SK-N-SH (cell line): ENCODE results near the gene SUPT4H1. TPM values are rescaled to one million over a fixed set of nuclear protein-coding genes. Genes with fewer than 3 reads are reported as not detected.

ENCODE experiments used
- CTCF ChIA-PET: fragments of 300-600, 350-600 bp; formaldehyde crosslinking; extraction: SDS; loops from one replicate; lab custom pipeline; 2021; lab: Yijun Ruan, JAX
- POLR2A ChIA-PET: fragments of 350-600 bp; sonication (Branson Sonifier 250); formaldehyde crosslinking; extraction: SDS; loops from one replicate; lab custom pipeline; 2020; ENCODE audit warnings: antibody characterized with exemption, inconsistent platforms; lab: Yijun Ruan, JAX
- DNase-seq: peaks from one replicate; pipeline ENCODE4 v3.0.0; 2012
- H2AFZ ChIP-seq: fragments of 200-600 bp; sonication (generic); 2 replicates; pipeline ENCODE4 v1.8.1; 2016; ENCODE audit warnings: antibody characterized with exemption, mild to moderate bottlenecking, low read depth
- H3F3A ChIP-seq: fragments of 200-600 bp; sonication (generic); replicated peaks from 2 replicates; pipeline ENCODE3; 2016; ENCODE audit warnings: antibody characterized with exemption, mild to moderate bottlenecking; ENCODE audit not compliant: insufficient read depth
- H3K27ac ChIP-seq, 2 experiments: fragments of 200-500 bp in 1 of 2; fragments of 200-600 bp in 1 of 2; sonication (Bioruptor generic) in 1 of 2; sonication (generic), shearing (Covaris generic) in 1 of 2; 2 replicates each; pipeline versions ENCODE4 v1.5.1 to v1.6.1; 2014 to 2016; ENCODE audit warnings: low read depth in 2 of 2, inconsistent platforms in 1 of 2, low read length in 1 of 2, mild to moderate bottlenecking in 1 of 2, mixed read lengths in 1 of 2
- H3K27me3 ChIP-seq: fragments of 200-600 bp; sonication (generic), shearing (Covaris generic); 2 replicates; pipeline ENCODE4 v1.6.1; 2016; ENCODE audit warnings: mixed run types; ENCODE audit not compliant: insufficient read depth
- H3K36me3 ChIP-seq, 2 experiments: fragments of 200-500 bp in 1 of 2; fragments of 200-600 bp in 1 of 2; sonication (Bioruptor generic) in 1 of 2; sonication (generic) in 1 of 2; replicated peaks in 1 of 2; 2 replicates each; pipeline versions ENCODE3 to v1.5.1; 2014 to 2016; ENCODE audit warnings: low read length in 1 of 2, mild to moderate bottlenecking in 1 of 2; ENCODE audit not compliant: insufficient read depth in 2 of 2, control insufficient read depth in 1 of 2
- H3K4me1 ChIP-seq, 2 experiments: fragments of 200-500 bp in 1 of 2; fragments of 200-600 bp in 1 of 2; sonication (Bioruptor generic) in 1 of 2; sonication (generic), shearing (Covaris generic) in 1 of 2; 2 replicates each; pipeline versions ENCODE4 v1.5.1 to v1.6.1; 2014 to 2016; ENCODE audit warnings: low read depth in 1 of 2, low read length in 1 of 2, mixed run types in 1 of 2; ENCODE audit not compliant: insufficient read depth in 2 of 2, control insufficient read depth in 1 of 2
- H3K4me2 ChIP-seq: fragments of 200-600 bp; sonication (generic), shearing (Covaris generic); 2 replicates; pipeline ENCODE4 v1.6.1; 2017; ENCODE audit warnings: mixed run types
- H3K4me3 ChIP-seq, 2 experiments: fragments of 200-500 bp in 1 of 2; fragments of 200-600 bp in 1 of 2; sonication (Bioruptor generic) in 1 of 2; sonication (generic), shearing (Covaris generic) in 1 of 2; 2 replicates each; pipeline versions ENCODE4 v1.5.1 to v1.8.1; 2014 to 2016; ENCODE audit warnings: low read depth in 2 of 2, inconsistent platforms in 1 of 2, low read length in 1 of 2, mild to moderate bottlenecking in 1 of 2, mixed read lengths in 1 of 2, moderate library complexity in 1 of 2
- H3K79me2 ChIP-seq: fragments of 200-600 bp; sonication (generic); 2 replicates; pipeline ENCODE4 v1.8.1; 2017; ENCODE audit warnings: mild to moderate bottlenecking; ENCODE audit not compliant: insufficient read depth
- H3K9ac ChIP-seq: fragments of 200-600 bp; sonication (generic); 2 replicates; pipeline ENCODE4 v1.6.1; 2017; ENCODE audit warnings: mixed run types
- H3K9me2 ChIP-seq: fragments of 200-600 bp; sonication (generic); 2 replicates; pipeline ENCODE4 v1.6.1; 2017; ENCODE audit warnings: mixed run types
- H3K9me3 ChIP-seq: fragments of 200-600 bp; sonication (generic); 2 replicates; pipeline ENCODE4 v1.6.1; 2017; ENCODE audit warnings: mixed run types, mild to moderate bottlenecking, moderate library complexity
- H4K20me1 ChIP-seq: fragments of 200-600 bp; sonication (generic); 2 replicates; pipeline ENCODE4 v1.6.1; 2017; ENCODE audit warnings: mild to moderate bottlenecking, mixed run types; ENCODE audit not compliant: insufficient read depth
- ELF1 ChIP-seq: IDR thresholded peaks from 2 replicates; pipeline ENCODE4 v1.4.0; 2012
- EP300 ChIP-seq, 2 experiments: IDR thresholded peaks; 2 replicates each; pipeline versions ENCODE4 v1.4.0 to v1.6.1; 2012; ENCODE audit warnings: borderline replicate concordance in 1 of 2, low read depth in 1 of 2, low read length in 1 of 2
- GATA2 ChIP-seq: sonication (generic); formaldehyde crosslinking; IDR thresholded peaks from 2 replicates; pipeline ENCODE4 v1.5.0; 2020; ENCODE audit warnings: mild to moderate bottlenecking, missing genetic modification reagents
- IRF3 ChIP-seq: fragments of 150-350 bp; IDR thresholded peaks from 2 replicates; pipeline ENCODE4 v1.6.1; 2016; ENCODE audit warnings: mild to moderate bottlenecking, low read depth, low read length
- JUND ChIP-seq: IDR thresholded peaks from 2 replicates; pipeline ENCODE4 v1.4.0; 2012
- NFIC ChIP-seq: IDR thresholded peaks from 2 replicates; pipeline ENCODE4 v1.4.0; 2012; ENCODE audit warnings: borderline replicate concordance
- RAD21 ChIP-seq: IDR thresholded peaks from 2 replicates; pipeline ENCODE4 v1.6.1; 2012; ENCODE audit warnings: mild to moderate bottlenecking, low read length
- RCOR1 ChIP-seq: fragments of 150-350 bp; IDR thresholded peaks from 2 replicates; pipeline ENCODE4 v1.6.1; 2017; ENCODE audit warnings: antibody characterized with exemption, low read length
- RFX5 ChIP-seq: IDR thresholded peaks from 2 replicates; pipeline ENCODE4 v1.6.1; 2012; ENCODE audit warnings: mild to moderate bottlenecking, improper control_type of control experiment, low read length
- SIN3A ChIP-seq: IDR thresholded peaks from 2 replicates; pipeline ENCODE4 v1.6.1; 2012; ENCODE audit warnings: low read depth, mild to moderate bottlenecking, low read length, moderate library complexity, borderline replicate concordance
- TAF1 ChIP-seq: IDR thresholded peaks from 2 replicates; pipeline ENCODE4 v1.6.1; 2012; ENCODE audit warnings: low read depth, mild to moderate bottlenecking, low read length, moderate library complexity, borderline replicate concordance
- TCF12 ChIP-seq: IDR thresholded peaks from 2 replicates; pipeline ENCODE4 v1.4.0; 2012
- YY1 ChIP-seq: IDR thresholded peaks from 2 replicates; pipeline ENCODE4 v1.4.0; 2012; ENCODE audit warnings: low read depth, mild to moderate bottlenecking
- ZBTB33 ChIP-seq: IDR thresholded peaks from 2 replicates; pipeline ENCODE4 v1.4.0; 2012; ENCODE audit warnings: low read depth, borderline replicate concordance
- WGBS: methylation state at CpG from one replicate; pipeline ENCODE4 v1.1.6; 2017; ENCODE audit warnings: low lambda C conversion rate; 5-methylcytosine and 5-hydroxymethylcytosine counted together
- polyA plus RNA-seq, 3 experiments: library from polyadenylated mRNA; depleted of rRNA; stranded (reverse); fragments of >200 nt; gene quantifications; 2 replicates each; pipeline ENCODE4 v1.2.3, GENCODE V29; 2012

SUPT4H1 gene
- polyA plus RNA-seq, 1 of the 3 experiments (the other 2 are of a cell fraction): 165 TPM

GRCh38 chr17:58334256-58334655, 17.7 kb downstream of the SUPT4H1 start:
- Histone ChIP-seq H3K36me3 (no peaks in the 10 kb centered on the region), H2AFZ (no peak overlapping the region), H3K27me3 (no peaks in the 10 kb centered on the region), H3K9me3 (no peaks in the 10 kb centered on the region), H3K9ac (no peak overlapping the region), H3K9me2 (no peaks in the 10 kb centered on the region), H3K4me1 (peaks cover 0 to 35% of the 10 kb centered on the region in 2 experiments; a peak in 1 of 4 replicates), H3K4me2 (no peak overlapping the region), H3K79me2 (no peaks in the 10 kb centered on the region), H3F3A (no peaks in the 10 kb centered on the region), H4K20me1 (no peaks in the 10 kb centered on the region), H3K27ac (no peak overlapping the region), H3K4me3 (no peak overlapping the region)
- ChIA-PET CTCF (interaction anchor here (4.2 kb wide), 1 partner anchor 17 kb away, joined by 14 read pairs; no protein-coding TSS in a partner anchor), POLR2A (interaction anchor here (4.1 kb wide), 1 partner anchor 17 kb away, joined by 21 read pairs; the partner anchor contains the start of gene SUPT4H1)
- no peak for TF ChIP-seq NFIC
- no peak for TF ChIP-seq EP300 (IDR thresholded peaks at IDR 0.05; ENCODE audit: borderline replicate concordance in 1 of 2, low read depth in 1 of 2, low read length in 1 of 2)
- no peak for TF ChIP-seq ELF1
- TF ChIP-seq IRF3: no peak
- TF ChIP-seq RAD21: no peak
- TF ChIP-seq GATA2: no peak
- no peak for TF ChIP-seq SIN3A
- TF ChIP-seq TAF1: no peak
- no peak for TF ChIP-seq ZBTB33
- no peak for TF ChIP-seq RCOR1
- peak; percentile 15 for DNase-seq
- WGBS: 83% methylated on average over 5 of the region's 5 CpGs

- POLR2A ChIA-PET: interaction anchor here (4.1 kb wide), 1 partner anchor 18 kb away, joined by 21 read pairs; the partner anchor contains the start of gene SUPT4H1
- Histone ChIP-seq H3K27ac (no peak overlapping the region), H3K9ac (no peak overlapping the region), H4K20me1 (no peaks in the 10 kb centered on the region), H3K36me3 (no peaks in the 10 kb centered on the region), H3K4me2 (no peak overlapping the region), H3K4me1 (peaks cover 0 to 35% of the 10 kb centered on the region in 2 experiments; a peak in 1 of 4 replicates), H3K79me2 (no peaks in the 10 kb centered on the region), H3K27me3 (no peaks in the 10 kb centered on the region), H3K4me3 (no peak overlapping the region), H3K9me3 (no peaks in the 10 kb centered on the region), H3F3A (no peaks in the 10 kb centered on the region), H2AFZ (no peak overlapping the region), H3K9me2 (no peaks in the 10 kb centered on the region)
- 90% methylated on average over 3 of the region's 6 CpGs for WGBS
- CTCF ChIA-PET: interaction anchor here (1.1 to 4.2 kb wide), 2 partner anchors 16 to 84 kb away, joined by 3 to 14 read pairs; partner anchors contain the start of gene RNF43
- peak; percentile 9 for DNase-seq
- no peak for TF ChIP-seq ELF1
- no peak for TF ChIP-seq RFX5
- no peak for TF ChIP-seq GATA2
- TF ChIP-seq YY1: no peak
- TF ChIP-seq JUND: no peak
- no peak for TF ChIP-seq TCF12
- no peak for TF ChIP-seq NFIC
- TF ChIP-seq, all 33 proteins: peak for 0
These were observed 18.2 kb downstream of the SUPT4H1 start for GRCh38 chr17:58333736-58334207.
